Calu3 (cell line): ENCODE data around the gene CTDP1. TPM values are rescaled to one million over a fixed set of nuclear protein-coding genes. Genes with fewer than 3 reads are reported as not detected.

Experiments
- BruUV-seq: library from RNA; stranded (reverse); fragments of 400-500 nt; replicated peaks from 2 replicates; lab custom pipeline; 2021; lab: Mats Ljungman, UMichigan
- CTCF ChIA-PET: fragments of 300-600 bp; sonication (Branson Sonifier 250); formaldehyde crosslinking; loops from one replicate; lab custom pipeline; 2022; ENCODE audit warnings: antibody characterized with exemption; lab: Charles Lee
- DNase-seq: peaks from one replicate; pipeline ENCODE4 v3.0.0; 2022
- H3K27ac Mint-ChIP-seq: one replicate; pipeline ENCODE4 v1.8.0; 2022; ENCODE audit warnings: mixed read lengths; ENCODE audit not compliant: unreplicated experiment
- H3K27me3 Mint-ChIP-seq: one replicate; pipeline ENCODE4 v1.8.0; 2022; ENCODE audit warnings: mixed read lengths; ENCODE audit not compliant: unreplicated experiment
- H3K36me3 Mint-ChIP-seq: one replicate; pipeline ENCODE4 v1.8.0; 2022; ENCODE audit warnings: mild to moderate bottlenecking, moderate library complexity, mixed read lengths; ENCODE audit not compliant: insufficient read depth, unreplicated experiment
- H3K4me1 Mint-ChIP-seq: one replicate; pipeline ENCODE4 v1.8.0; 2022; ENCODE audit warnings: mild to moderate bottlenecking, low read depth, mixed read lengths; ENCODE audit not compliant: unreplicated experiment
- H3K4me3 Mint-ChIP-seq: one replicate; pipeline ENCODE4 v1.8.0; 2022; ENCODE audit warnings: mild to moderate bottlenecking, low read depth, moderate library complexity, mixed read lengths; ENCODE audit not compliant: unreplicated experiment
- H3K9me3 Mint-ChIP-seq: one replicate; pipeline ENCODE4 v1.8.0; 2022; ENCODE audit warnings: low read depth, mixed read lengths; ENCODE audit not compliant: unreplicated experiment
- intact Hi-C: fragments of 100-400 bp; cut with micrococcal nuclease; formaldehyde crosslinking; loops from one replicate; pipeline ENCODE4 v1.10.0; 2022; ENCODE audit not compliant: unreplicated experiment
- total RNA-seq: library from RNA; stranded (reverse); gene quantifications from 2 replicates; pipeline ENCODE4 v1.2.3, GENCODE V29; 2022
- TF ChIP-seq, protein P1 (sequence below): fragments of 200-600 bp; IDR thresholded peaks from one replicate; pipeline ENCODE4 v1.8.0; 2022; ENCODE audit warnings: antibody characterized with exemption; ENCODE audit not compliant: unreplicated experiment

CTDP1 gene
- total RNA-seq, 1 experiment from 2014 or later, result 15.6 TPM

DNA sequence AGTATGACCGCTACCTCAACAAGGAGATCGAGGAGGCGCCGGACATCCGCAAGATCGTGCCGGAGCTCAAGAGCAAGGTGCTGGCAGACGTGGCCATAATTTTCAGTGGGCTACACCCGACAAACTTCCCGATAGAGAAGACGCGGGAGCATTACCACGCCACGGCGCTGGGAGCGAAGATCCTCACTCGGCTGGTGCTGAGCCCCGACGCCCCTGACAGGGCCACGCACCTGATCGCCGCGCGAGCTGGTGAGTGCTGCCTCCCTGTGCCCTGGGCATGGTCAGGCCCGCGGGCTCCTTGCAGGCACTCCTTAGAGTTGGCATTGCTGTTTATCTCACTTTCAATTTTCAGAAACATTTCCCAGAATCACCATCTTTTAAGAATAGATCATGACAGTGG is 35.7 kb downstream of the CTDP1 start:
- DNase-seq, result no peak
- peaks cover 41% of the 10 kb centered on the region for H3K36me3 Mint-ChIP-seq
- H3K27ac Mint-ChIP-seq, result no peak overlapping the region
- CTCF ChIA-PET, result no interaction called here
- BruUV-seq, result no TSS peak
- H3K4me3 Mint-ChIP-seq, result no peak overlapping the region
- H3K27me3 Mint-ChIP-seq, result no peaks in the 10 kb centered on the region
- intact Hi-C loops, result no loop called here
- H3K9me3 Mint-ChIP-seq, result peaks cover 7% of the 10 kb centered on the region
- TF ChIP-seq, protein P1, sequence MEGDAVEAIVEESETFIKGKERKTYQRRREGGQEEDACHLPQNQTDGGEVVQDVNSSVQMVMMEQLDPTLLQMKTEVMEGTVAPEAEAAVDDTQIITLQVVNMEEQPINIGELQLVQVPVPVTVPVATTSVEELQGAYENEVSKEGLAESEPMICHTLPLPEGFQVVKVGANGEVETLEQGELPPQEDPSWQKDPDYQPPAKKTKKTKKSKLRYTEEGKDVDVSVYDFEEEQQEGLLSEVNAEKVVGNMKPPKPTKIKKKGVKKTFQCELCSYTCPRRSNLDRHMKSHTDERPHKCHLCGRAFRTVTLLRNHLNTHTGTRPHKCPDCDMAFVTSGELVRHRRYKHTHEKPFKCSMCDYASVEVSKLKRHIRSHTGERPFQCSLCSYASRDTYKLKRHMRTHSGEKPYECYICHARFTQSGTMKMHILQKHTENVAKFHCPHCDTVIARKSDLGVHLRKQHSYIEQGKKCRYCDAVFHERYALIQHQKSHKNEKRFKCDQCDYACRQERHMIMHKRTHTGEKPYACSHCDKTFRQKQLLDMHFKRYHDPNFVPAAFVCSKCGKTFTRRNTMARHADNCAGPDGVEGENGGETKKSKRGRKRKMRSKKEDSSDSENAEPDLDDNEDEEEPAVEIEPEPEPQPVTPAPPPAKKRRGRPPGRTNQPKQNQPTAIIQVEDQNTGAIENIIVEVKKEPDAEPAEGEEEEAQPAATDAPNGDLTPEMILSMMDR, result no peak
- no peaks in the 10 kb centered on the region for H3K4me1 Mint-ChIP-seq

DNA sequence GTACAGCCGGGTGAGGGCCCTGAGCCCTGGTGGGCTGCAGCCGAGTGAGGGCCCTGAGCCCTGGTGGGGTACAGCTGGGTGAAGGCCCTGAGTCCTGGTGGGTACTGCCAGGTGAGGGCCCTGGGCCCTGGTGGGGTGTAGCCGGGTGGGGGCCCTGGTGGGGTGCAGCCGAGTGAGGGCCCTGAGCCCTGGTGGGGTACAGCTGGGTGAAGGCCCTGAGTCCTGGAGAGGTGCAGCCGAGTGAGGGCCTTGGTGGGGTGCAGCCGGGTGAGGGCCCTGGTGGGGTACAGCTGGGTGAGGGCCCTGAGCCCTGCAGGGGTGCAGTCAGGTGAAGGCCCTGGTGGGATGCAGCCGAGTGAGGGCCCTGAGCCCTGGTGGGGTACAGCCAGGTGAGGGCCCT is 37.5 kb downstream of the CTDP1 start:
- BruUV-seq, result no TSS peak

DNA sequence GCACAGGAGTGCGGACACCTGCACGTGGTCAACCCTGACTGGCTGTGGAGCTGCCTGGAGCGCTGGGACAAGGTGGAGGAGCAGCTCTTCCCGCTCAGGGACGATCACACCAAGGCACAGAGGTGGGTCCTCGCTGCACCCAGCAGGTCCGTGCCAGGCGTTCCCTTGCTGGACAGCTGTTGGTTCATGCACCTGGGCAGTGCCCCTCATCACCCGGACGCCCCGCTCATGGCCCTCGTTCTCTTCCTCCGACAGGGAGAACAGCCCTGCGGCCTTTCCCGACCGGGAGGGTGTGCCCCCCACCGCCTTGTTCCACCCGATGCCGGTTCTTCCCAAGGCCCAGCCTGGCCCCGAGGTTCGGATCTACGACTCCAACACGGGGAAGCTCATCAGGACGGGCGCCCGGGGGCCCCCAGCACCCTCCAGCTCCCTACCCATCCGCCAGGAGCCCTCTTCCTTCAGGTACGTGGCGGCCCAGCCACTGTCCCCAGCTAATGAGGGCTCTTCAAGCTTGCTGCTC is 38.0 kb downstream of the CTDP1 start:
- CTCF ChIA-PET, result no interaction called here
- H3K9me3 Mint-ChIP-seq, result peaks cover 9% of the 10 kb centered on the region
- no peaks in the 10 kb centered on the region for H3K27me3 Mint-ChIP-seq
- DNase-seq, result no peak
- TF ChIP-seq, protein P1, result no peak
- H3K4me3 Mint-ChIP-seq, result no peak overlapping the region
- BruUV-seq, result no TSS peak
- intact Hi-C loops, result no loop called here
- peaks cover 51% of the 10 kb centered on the region for H3K36me3 Mint-ChIP-seq
- no peaks in the 10 kb centered on the region for H3K4me1 Mint-ChIP-seq
- no peak overlapping the region for H3K27ac Mint-ChIP-seq

More for the DNA sequence above, 37.5 kb downstream of the CTDP1 start:
- TF ChIP-seq, protein P1, result no peak
- no peak overlapping the region for H3K27ac Mint-ChIP-seq
- DNase-seq, result no peak
- no peak overlapping the region for H3K4me3 Mint-ChIP-seq
- no peaks in the 10 kb centered on the region for H3K27me3 Mint-ChIP-seq
- H3K9me3 Mint-ChIP-seq, result peaks cover 9% of the 10 kb centered on the region
- intact Hi-C loops, result no loop called here
- CTCF ChIA-PET, result no interaction called here
- H3K36me3 Mint-ChIP-seq, result peaks cover 51% of the 10 kb centered on the region
- no peaks in the 10 kb centered on the region for H3K4me1 Mint-ChIP-seq

DNA sequence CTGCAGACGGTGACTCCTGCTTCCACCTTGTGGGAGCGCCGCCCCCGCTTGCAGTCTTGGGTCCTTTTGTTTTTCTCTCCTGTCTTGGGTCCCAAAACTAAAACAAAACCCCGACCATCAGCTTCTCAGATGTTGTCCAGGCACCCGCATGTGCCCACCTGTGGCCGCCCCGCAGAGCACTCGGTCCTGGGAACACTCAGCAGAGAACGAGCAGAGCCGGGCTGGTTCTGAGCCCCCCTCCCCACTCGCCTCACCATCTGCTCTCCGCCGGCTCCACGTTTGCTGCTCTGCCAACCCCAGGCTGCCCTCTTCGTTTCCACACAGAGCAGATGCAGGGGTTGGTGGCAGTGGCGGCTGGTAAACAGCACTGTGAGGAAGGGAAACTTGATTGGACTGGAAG is 38.5 kb downstream of the CTDP1 start:
- no TSS peak for BruUV-seq
- CTCF ChIA-PET, result no interaction called here
- TF ChIP-seq, protein P1, result no peak
- no peak overlapping the region for H3K4me3 Mint-ChIP-seq
- H3K27me3 Mint-ChIP-seq, result no peaks in the 10 kb centered on the region
- H3K27ac Mint-ChIP-seq, result no peak overlapping the region
- no peaks in the 10 kb centered on the region for H3K4me1 Mint-ChIP-seq
- no peak for DNase-seq
- H3K36me3 Mint-ChIP-seq, result peaks cover 51% of the 10 kb centered on the region
- intact Hi-C loops, result no loop called here
- peaks cover 9% of the 10 kb centered on the region for H3K9me3 Mint-ChIP-seq
